Nephron (organoid): Measurements from ENCODE around the gene SHISA9.

Experiments
- H3K27ac Mint-ChIP-seq, 3 experiments: 2 replicates each; pipeline ENCODE4 v1.8.0; 2020; ENCODE audit warnings: mixed read lengths in 3 of 3, mild to moderate bottlenecking in 2 of 3, moderate library complexity in 1 of 3
- H3K27me3 Mint-ChIP-seq: 2 replicates; pipeline ENCODE4 v1.8.0; 2021; ENCODE audit warnings: low read depth, mild to moderate bottlenecking, moderate library complexity, mixed read lengths
- H3K36me3 Mint-ChIP-seq: 2 replicates; pipeline ENCODE4 v1.8.0; 2020; ENCODE audit warnings: low read depth, mixed read lengths
- H3K4me1 Mint-ChIP-seq: 2 replicates; pipeline ENCODE4 v1.8.0; 2020; ENCODE audit warnings: mixed read lengths
- H3K4me3 Mint-ChIP-seq, 3 experiments: 2 replicates each; pipeline ENCODE4 v1.8.0; 2020; ENCODE audit warnings: mild to moderate bottlenecking in 3 of 3, mixed read lengths in 3 of 3, moderate library complexity in 2 of 3
- H3K9me3 Mint-ChIP-seq: 2 replicates; pipeline ENCODE4 v1.8.0; 2020; ENCODE audit warnings: mixed read lengths
- TF ChIP-seq, protein P1 (sequence below), 3 experiments: fragments of 200-600 bp; sonication (generic); IDR thresholded peaks; one replicate each; pipeline ENCODE4 v1.5.0; 2021; ENCODE audit warnings: antibody characterized with exemption in 3 of 3; ENCODE audit not compliant: unreplicated experiment in 3 of 3

Gene SHISA9

GRCh38 chr16:13056607-13057006 is 155.2 kb downstream of the SHISA9 start:
- no peaks in the 10 kb centered on the region for H3K27me3 Mint-ChIP-seq
- H3K4me3 Mint-ChIP-seq, result no peak overlapping the region
- no peaks in the 10 kb centered on the region for H3K36me3 Mint-ChIP-seq
- no peak overlapping the region for H3K27ac Mint-ChIP-seq
- no peaks in the 10 kb centered on the region for H3K9me3 Mint-ChIP-seq
- no peaks in the 10 kb centered on the region for H3K4me1 Mint-ChIP-seq
- TF ChIP-seq, protein P1, sequence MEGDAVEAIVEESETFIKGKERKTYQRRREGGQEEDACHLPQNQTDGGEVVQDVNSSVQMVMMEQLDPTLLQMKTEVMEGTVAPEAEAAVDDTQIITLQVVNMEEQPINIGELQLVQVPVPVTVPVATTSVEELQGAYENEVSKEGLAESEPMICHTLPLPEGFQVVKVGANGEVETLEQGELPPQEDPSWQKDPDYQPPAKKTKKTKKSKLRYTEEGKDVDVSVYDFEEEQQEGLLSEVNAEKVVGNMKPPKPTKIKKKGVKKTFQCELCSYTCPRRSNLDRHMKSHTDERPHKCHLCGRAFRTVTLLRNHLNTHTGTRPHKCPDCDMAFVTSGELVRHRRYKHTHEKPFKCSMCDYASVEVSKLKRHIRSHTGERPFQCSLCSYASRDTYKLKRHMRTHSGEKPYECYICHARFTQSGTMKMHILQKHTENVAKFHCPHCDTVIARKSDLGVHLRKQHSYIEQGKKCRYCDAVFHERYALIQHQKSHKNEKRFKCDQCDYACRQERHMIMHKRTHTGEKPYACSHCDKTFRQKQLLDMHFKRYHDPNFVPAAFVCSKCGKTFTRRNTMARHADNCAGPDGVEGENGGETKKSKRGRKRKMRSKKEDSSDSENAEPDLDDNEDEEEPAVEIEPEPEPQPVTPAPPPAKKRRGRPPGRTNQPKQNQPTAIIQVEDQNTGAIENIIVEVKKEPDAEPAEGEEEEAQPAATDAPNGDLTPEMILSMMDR (IDR thresholded peaks at IDR 0.05; ENCODE audit: unreplicated experiment in 3 of 3), result no peak

- Mint-ChIP-seq H3K9me3 (no peaks in the 10 kb centered on the region), H3K27me3 (no peaks in the 10 kb centered on the region), H3K36me3 (no peaks in the 10 kb centered on the region), H3K4me1 (no peaks in the 10 kb centered on the region), H3K4me3 (no peak overlapping the region), H3K27ac (no peak overlapping the region)
- TF ChIP-seq, protein P1 (IDR thresholded peaks at IDR 0.05; ENCODE audit: unreplicated experiment in 3 of 3), result no peak
Observed at GRCh38 chr16:13060932-13061331, 159.5 kb downstream of the SHISA9 start.

GRCh38 chr16:13061691-13062090 is 160.3 kb downstream of the SHISA9 start:
- no peaks in the 10 kb centered on the region for H3K9me3 Mint-ChIP-seq
- H3K27ac Mint-ChIP-seq, result no peak overlapping the region
- no peaks in the 10 kb centered on the region for H3K36me3 Mint-ChIP-seq
- TF ChIP-seq, protein P1 (IDR thresholded peaks at IDR 0.05; ENCODE audit: unreplicated experiment in 3 of 3), result no peak
- no peaks in the 10 kb centered on the region for H3K27me3 Mint-ChIP-seq
- H3K4me1 Mint-ChIP-seq, result no peaks in the 10 kb centered on the region
- no peak overlapping the region for H3K4me3 Mint-ChIP-seq

DNA sequence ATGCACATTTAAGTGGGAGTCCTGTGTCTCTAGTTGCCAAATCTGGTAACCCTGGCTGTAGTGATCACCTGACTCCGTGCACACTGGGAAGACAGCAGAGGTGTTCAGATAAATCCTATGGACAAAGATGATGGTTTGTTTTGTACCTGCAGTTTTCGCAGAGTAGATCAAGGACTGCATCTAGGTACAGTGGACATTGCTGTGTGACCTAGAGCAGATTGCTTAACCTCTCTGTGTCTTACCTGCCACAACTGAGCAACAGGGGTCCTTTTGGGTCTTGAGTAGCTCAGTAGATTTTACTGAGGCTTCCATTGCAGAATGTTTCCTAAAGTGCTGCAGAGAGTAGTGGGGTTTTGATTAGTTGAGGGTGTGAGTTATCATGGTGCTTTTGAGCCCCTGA is 160.8 kb downstream of the SHISA9 start:
- Mint-ChIP-seq H3K9me3 (no peaks in the 10 kb centered on the region), H3K36me3 (no peaks in the 10 kb centered on the region), H3K27me3 (no peaks in the 10 kb centered on the region), H3K4me1 (no peaks in the 10 kb centered on the region), H3K4me3 (no peak overlapping the region), H3K27ac (no peak overlapping the region)
- TF ChIP-seq, protein P1 (IDR thresholded peaks at IDR 0.05; ENCODE audit: unreplicated experiment in 3 of 3), result no peak

- TF ChIP-seq, protein P1 (IDR thresholded peaks at IDR 0.05; ENCODE audit: unreplicated experiment in 3 of 3), result no peak
- no peaks in the 10 kb centered on the region for H3K4me1 Mint-ChIP-seq
- H3K9me3 Mint-ChIP-seq, result no peaks in the 10 kb centered on the region
- H3K4me3 Mint-ChIP-seq, result no peak overlapping the region
- H3K27ac Mint-ChIP-seq, result no peak overlapping the region
- H3K27me3 Mint-ChIP-seq, result no peaks in the 10 kb centered on the region
- H3K36me3 Mint-ChIP-seq, result no peaks in the 10 kb centered on the region
Observed at GRCh38 chr16:13063457-13063856, 162.1 kb downstream of the SHISA9 start.

DNA sequence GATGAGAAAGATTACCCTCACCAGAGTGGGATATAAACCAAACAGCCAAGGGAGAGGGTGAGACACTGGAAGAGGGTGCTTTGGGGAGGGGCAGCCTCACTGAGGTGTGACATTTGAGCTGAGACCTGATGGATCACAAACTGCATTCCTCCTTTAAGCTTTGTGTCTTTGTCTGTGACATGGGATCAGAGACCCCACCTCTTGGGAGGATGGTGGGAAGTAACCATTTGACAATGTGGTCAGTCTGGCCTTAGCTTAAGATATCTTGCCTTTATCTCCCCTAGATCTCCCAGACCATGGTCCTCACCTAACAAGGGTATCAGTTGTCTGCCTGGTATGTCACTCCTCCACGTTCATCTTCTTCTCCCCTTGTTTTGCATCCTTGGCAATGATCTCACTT is 163.4 kb downstream of the SHISA9 start:
- Mint-ChIP-seq H3K36me3 (no peaks in the 10 kb centered on the region), H3K27ac (no peak overlapping the region), H3K9me3 (no peaks in the 10 kb centered on the region), H3K4me3 (no peak overlapping the region), H3K27me3 (no peaks in the 10 kb centered on the region), H3K4me1 (no peaks in the 10 kb centered on the region)
- TF ChIP-seq, protein P1 (IDR thresholded peaks at IDR 0.05; ENCODE audit: unreplicated experiment in 3 of 3), result no peak
